Esophagus muscularis mucosa (tissue), 4 donors: ENCODE results near the gene MYRIP. TPM values are rescaled to one million over a fixed set of nuclear protein-coding genes. Genes with fewer than 3 reads are reported as not detected.

ENCODE experiments used
- DNase-seq: peaks from one replicate; pipeline ENCODE4 v3.0.0-alpha.2; 2017; ENCODE audit errors: extremely low spot score
- H3K27ac ChIP-seq, 4 donors: fragments of 200-600 bp; sonication (generic); replicated peaks in 1 of 4; 1 replicate in 3 of 4; 2 replicates in 1 of 4; pipeline ENCODE4 v1.5.1; 2016 to 2019; ENCODE audit warnings: mild to moderate bottlenecking in 1 of 4
- H3K27me3 ChIP-seq, 4 donors: fragments of 200-600 bp; sonication (generic); one replicate each; pipeline versions ENCODE4 v1.5.1 to v1.6.0; 2016 to 2019
- H3K36me3 ChIP-seq, 4 donors: fragments of 200-600 bp; sonication (generic); one replicate each; pipeline ENCODE4 v1.5.1; 2016 to 2019
- H3K4me1 ChIP-seq, 4 donors: fragments of 200-600 bp; sonication (generic); one replicate each; pipeline ENCODE4 v1.5.1; 2016 to 2019
- H3K4me3 ChIP-seq, 4 donors: fragments of 200-600 bp; sonication (generic); 1 replicate in 2 of 4; 2 replicates in 2 of 4; pipeline ENCODE4 v1.5.1; 2016 to 2019; ENCODE audit warnings: mild to moderate bottlenecking in 4 of 4, moderate library complexity in 1 of 4
- H3K9me3 ChIP-seq, 4 donors: fragments of 200-600 bp; sonication (generic); 1 replicate in 3 of 4; 2 replicates in 1 of 4; pipeline ENCODE4 v1.5.1; 2016 to 2019
- EP300 ChIP-seq: sonication (generic); formaldehyde crosslinking; IDR thresholded peaks from one replicate; pipeline ENCODE4 v1.6.1; 2017; ENCODE audit warnings: antibody characterized with exemption
- POLR2A ChIP-seq: fragments of 450-650 bp; IDR thresholded peaks from one replicate; pipeline ENCODE4 v1.6.1; 2017; ENCODE audit warnings: antibody characterized with exemption, moderate library complexity, mild to moderate bottlenecking, low read depth
- POLR2AphosphoS5 ChIP-seq, 2 donors: sonication (generic); formaldehyde crosslinking; IDR thresholded peaks; one replicate each; pipeline ENCODE4 v1.6.1; 2017; ENCODE audit warnings: antibody characterized with exemption in 2 of 2
- WGBS: methylation state at CpG from one replicate; pipeline ENCODE4 v1.1.5; 2018; 5-methylcytosine and 5-hydroxymethylcytosine counted together
- intact Hi-C: fragments of 100-400 bp; cut with DNase I; formaldehyde crosslinking; loops from one replicate; pipeline ENCODE4 v1.15.1; 2023
- total RNA-seq, 4 donors: library from RNA; depleted of rRNA; stranded (reverse); fragments of >200 nt; gene quantifications; one replicate each; pipeline versions ENCODE4 v1.1.0 to v1.2.1, GENCODE V29; 2016
- TF ChIP-seq, protein P1 (sequence below), 3 experiments: fragments of 200-600 bp in 2 of 3; fragments of 450-650 bp in 1 of 3; sonication (generic) in 2 of 3; IDR thresholded peaks; one replicate each; pipeline ENCODE4 v1.5.1; 2017 to 2019; ENCODE audit warnings: antibody characterized with exemption in 3 of 3, mild to moderate bottlenecking in 2 of 3, moderate library complexity in 1 of 3

Gene MYRIP
- total RNA-seq, 4 donors from 2014 or later, result 3.3 to 7.2 (median 5.8) TPM

DNA sequence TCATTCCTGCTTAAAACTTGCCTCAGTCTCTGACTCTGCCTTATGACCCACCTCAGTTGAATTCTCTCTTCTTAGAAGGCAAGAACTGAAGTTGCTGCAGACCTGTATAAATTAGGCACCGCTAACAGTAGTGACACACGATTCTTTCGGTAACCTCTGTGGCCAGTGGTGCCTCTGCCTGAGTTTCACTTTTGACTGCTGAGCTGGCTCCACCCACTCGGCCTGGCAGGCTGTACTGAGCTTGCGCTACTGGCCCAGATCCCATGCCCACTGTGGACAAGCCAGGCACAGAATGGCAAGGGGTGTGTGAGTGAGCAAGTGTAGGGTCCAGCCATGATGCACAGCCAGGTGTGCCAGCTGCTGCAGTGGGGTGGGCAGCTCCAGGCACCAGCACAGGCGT is 481.0 kb downstream of the MYRIP start:
- H3K9me3 ChIP-seq, result no peaks in the 10 kb centered on the region
- no peak overlapping the region for H3K27ac ChIP-seq
- 90% methylated on average over 6 of the region's 6 CpGs for WGBS
- no peaks in the 10 kb centered on the region for H3K27me3 ChIP-seq
- peaks cover 0 to 22% (median 5%) of the 10 kb centered on the region in 4 donors for H3K36me3 ChIP-seq
- TF ChIP-seq, protein P1, sequence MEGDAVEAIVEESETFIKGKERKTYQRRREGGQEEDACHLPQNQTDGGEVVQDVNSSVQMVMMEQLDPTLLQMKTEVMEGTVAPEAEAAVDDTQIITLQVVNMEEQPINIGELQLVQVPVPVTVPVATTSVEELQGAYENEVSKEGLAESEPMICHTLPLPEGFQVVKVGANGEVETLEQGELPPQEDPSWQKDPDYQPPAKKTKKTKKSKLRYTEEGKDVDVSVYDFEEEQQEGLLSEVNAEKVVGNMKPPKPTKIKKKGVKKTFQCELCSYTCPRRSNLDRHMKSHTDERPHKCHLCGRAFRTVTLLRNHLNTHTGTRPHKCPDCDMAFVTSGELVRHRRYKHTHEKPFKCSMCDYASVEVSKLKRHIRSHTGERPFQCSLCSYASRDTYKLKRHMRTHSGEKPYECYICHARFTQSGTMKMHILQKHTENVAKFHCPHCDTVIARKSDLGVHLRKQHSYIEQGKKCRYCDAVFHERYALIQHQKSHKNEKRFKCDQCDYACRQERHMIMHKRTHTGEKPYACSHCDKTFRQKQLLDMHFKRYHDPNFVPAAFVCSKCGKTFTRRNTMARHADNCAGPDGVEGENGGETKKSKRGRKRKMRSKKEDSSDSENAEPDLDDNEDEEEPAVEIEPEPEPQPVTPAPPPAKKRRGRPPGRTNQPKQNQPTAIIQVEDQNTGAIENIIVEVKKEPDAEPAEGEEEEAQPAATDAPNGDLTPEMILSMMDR (IDR thresholded peaks at IDR 0.05), result no peak
- TF ChIP-seq EP300 (no peak), POLR2AphosphoS5 (IDR thresholded peaks at IDR 0.05) (no peak)
- intact Hi-C loops, result no loop called here
- no peak for DNase-seq
- H3K4me1 ChIP-seq, result no peaks in the 10 kb centered on the region
- no peak overlapping the region for H3K4me3 ChIP-seq

DNA sequence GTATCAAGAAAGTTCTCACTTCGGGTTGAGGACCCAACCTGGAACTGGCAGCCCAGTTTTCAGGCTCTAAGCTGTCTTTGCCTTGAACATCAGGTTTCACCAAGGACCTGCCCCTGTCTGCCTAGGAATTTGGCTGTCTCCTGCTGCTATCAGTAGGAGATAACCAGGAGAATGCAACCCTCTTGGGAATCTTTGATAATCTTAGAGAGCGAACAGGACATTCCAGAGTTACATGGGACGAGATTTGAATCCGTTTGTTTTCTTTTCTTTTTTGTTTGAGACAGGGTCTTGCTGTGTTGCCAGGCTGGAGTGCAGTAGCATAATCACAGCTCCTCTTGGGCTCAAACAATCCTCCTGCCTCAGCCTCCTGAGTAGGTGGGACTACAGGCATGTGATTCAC is 482.1 kb downstream of the MYRIP start:
- Histone ChIP-seq H3K9me3 (no peaks in the 10 kb centered on the region), H3K27me3 (no peaks in the 10 kb centered on the region), H3K4me1 (no peaks in the 10 kb centered on the region), H3K36me3 (peaks cover 0 to 22% (median 5%) of the 10 kb centered on the region in 4 donors), H3K27ac (no peak overlapping the region), H3K4me3 (no peak overlapping the region)
- TF ChIP-seq POLR2AphosphoS5 (IDR thresholded peaks at IDR 0.05), result no peak
- no peak for TF ChIP-seq EP300
- TF ChIP-seq, protein P1 (IDR thresholded peaks at IDR 0.05), result no peak
- no peak for TF ChIP-seq POLR2A
- intact Hi-C loops, result no loop called here
- no peak for DNase-seq
- 97% methylated on average over 4 of the region's 4 CpGs for WGBS

DNA sequence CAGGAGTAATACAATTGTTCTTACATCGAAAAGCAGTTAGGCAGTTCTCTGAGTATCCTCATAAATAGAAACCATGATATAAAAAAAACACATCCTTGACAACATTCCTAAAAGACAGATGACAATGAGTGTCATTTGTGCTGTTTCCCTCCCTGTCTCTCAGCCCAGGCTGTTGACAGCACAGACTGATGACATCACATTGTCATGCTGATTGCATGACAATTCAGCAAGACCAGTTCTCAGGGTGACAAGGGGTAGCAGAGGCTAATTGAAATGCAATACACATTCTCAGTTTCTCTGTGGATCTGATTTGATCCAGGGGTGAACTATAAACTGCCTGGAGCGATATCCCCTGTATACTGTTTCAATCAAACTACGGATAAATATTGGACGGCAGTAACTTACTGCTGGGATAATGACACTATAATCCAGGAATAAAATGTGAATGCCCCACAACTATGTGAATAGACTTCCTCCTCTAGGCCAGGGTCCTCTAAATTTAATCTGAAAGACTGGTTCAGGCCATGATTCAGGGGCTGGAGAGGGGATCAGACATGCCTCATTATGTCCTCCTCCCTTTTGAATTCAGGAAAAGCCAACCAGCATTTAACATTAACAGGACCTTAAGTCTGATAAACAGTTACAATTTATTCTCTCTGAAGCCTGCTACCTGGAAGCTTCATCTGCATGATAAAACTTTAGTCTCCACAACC is 483.4 kb downstream of the MYRIP start:
- TF ChIP-seq POLR2A, result no peak
- TF ChIP-seq, protein P1 (IDR thresholded peaks at IDR 0.05), result no peak
- TF ChIP-seq POLR2AphosphoS5 (IDR thresholded peaks at IDR 0.05), result no peak
- TF ChIP-seq EP300, result no peak
- intact Hi-C loops, result no loop called here
- no peak overlapping the region for H3K27ac ChIP-seq
- no peaks in the 10 kb centered on the region for H3K27me3 ChIP-seq
- H3K4me1 ChIP-seq, result no peaks in the 10 kb centered on the region
- H3K9me3 ChIP-seq, result no peaks in the 10 kb centered on the region
- no peak overlapping the region for H3K4me3 ChIP-seq
- DNase-seq, result no peak
- WGBS, result 71% methylated on average over 4 of the region's 4 CpGs
- peaks cover 0 to 22% (median 5%) of the 10 kb centered on the region in 4 donors for H3K36me3 ChIP-seq

DNA sequence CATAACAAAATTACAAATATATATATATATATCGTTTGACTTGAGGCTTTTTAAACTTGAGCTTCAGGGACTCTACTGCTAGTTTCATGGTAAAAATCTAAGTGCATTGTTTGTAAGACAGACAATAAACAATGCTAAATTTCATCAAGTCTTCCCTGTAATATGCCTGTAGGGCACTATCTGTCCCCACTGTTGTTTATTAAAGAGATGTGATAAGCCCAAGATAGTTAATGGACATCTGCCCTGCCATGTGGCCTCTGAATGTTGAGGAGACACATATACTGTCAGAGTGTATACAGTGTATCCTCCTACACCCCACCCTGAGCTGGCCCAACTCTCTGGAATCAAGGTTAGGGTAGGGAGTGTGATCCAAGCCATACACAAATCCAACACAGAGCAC is 485.0 kb downstream of the MYRIP start:
- Histone ChIP-seq H3K27ac (no peak overlapping the region), H3K9me3 (no peaks in the 10 kb centered on the region), H3K27me3 (no peaks in the 10 kb centered on the region), H3K4me1 (no peaks in the 10 kb centered on the region), H3K4me3 (no peak overlapping the region), H3K36me3 (peaks cover 0 to 22% (median 5%) of the 10 kb centered on the region in 4 donors)
- intact Hi-C loops, result no loop called here
- WGBS, result 95% methylated on average over 1 of the region's 1 CpG
- TF ChIP-seq POLR2AphosphoS5 (IDR thresholded peaks at IDR 0.05) (no peak), EP300 (no peak)
- DNase-seq, result no peak

DNA sequence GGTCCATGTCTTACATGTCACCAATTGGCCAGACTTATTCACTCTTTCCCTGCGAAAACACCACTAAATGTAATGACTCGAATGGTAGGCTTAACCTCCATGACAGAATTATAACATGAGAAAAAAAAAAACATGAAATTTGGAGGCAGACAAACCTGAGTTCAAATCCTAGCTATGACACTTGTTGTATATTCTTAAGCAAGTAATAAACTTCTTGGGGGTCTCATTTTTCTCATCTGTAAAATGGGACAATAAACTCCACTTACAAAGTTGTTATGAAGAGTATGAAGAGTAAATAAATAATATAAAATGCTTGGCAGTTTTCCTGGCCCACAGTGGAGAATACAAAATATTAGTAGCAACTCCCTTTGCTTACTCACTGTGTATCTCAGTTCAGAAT is 488.7 kb downstream of the MYRIP start:
- no peak for TF ChIP-seq POLR2AphosphoS5 (IDR thresholded peaks at IDR 0.05)
- TF ChIP-seq POLR2A, result no peak
- no peak for TF ChIP-seq EP300
- TF ChIP-seq, protein P1 (IDR thresholded peaks at IDR 0.05), result no peak
- H3K9me3 ChIP-seq, result no peaks in the 10 kb centered on the region
- no peaks in the 10 kb centered on the region for H3K27me3 ChIP-seq
- H3K4me3 ChIP-seq, result no peak overlapping the region
- DNase-seq, result no peak
- no peak overlapping the region for H3K27ac ChIP-seq
- intact Hi-C loops, result no loop called here
- H3K4me1 ChIP-seq, result peaks cover 6 to 15% (median 9%) of the 10 kb centered on the region in 4 donors
- 93% methylated on average over 2 of the region's 2 CpGs for WGBS
- H3K36me3 ChIP-seq, result peaks cover 0 to 21% (median 3%) of the 10 kb centered on the region in 4 donors
